HepG2 (cell line): Measurements from ENCODE around the gene RUNX3. TPM values are rescaled to one million over a fixed set of nuclear protein-coding genes. Genes with fewer than 3 reads are reported as not detected.

Source experiments
- AGO2 ChIP-seq: fragments of 200-400 bp; formaldehyde crosslinking; optimal IDR thresholded peaks from 2 replicates; pipeline ENCODE3; 2017; ENCODE audit warnings: mild to moderate bottlenecking, low read depth, low read length, moderate library complexity
- ATF7-NPFF ChIP-seq: sonication (generic); formaldehyde crosslinking; IDR thresholded peaks from 2 replicates; pipeline ENCODE4 v1.8.1; 2023; ENCODE audit warnings: mild to moderate bottlenecking, low read depth, missing genetic modification reagents, moderate library complexity
- BRCA1 ChIP-seq: sonication (generic); formaldehyde crosslinking; IDR thresholded peaks from 2 replicates; pipeline ENCODE4 v1.4.0; 2020; ENCODE audit warnings: missing genetic modification reagents
- CBX1 ChIP-seq: IDR thresholded peaks from one replicate; pipeline ENCODE4 v1.6.1; 2016; ENCODE audit warnings: antibody characterized with exemption, low read depth
- CHCHD3 ChIP-seq: sonication (generic); formaldehyde crosslinking; IDR thresholded peaks from 2 replicates; pipeline ENCODE4 v1.8.0; 2022; ENCODE audit warnings: mild to moderate bottlenecking, missing genetic modification reagents, moderate library complexity
- E2F1 ChIP-seq: sonication (generic); formaldehyde crosslinking; IDR thresholded peaks from 2 replicates; pipeline ENCODE4 v1.5.0; 2020; ENCODE audit warnings: missing genetic modification reagents
- ETV5 ChIP-seq: IDR thresholded peaks from 2 replicates; pipeline ENCODE4 v1.6.1; 2018; ENCODE audit warnings: missing biosample characterization, missing genetic modification reagents, inconsistent platforms, borderline replicate concordance
- KDM6A ChIP-seq: IDR thresholded peaks from 2 replicates; pipeline ENCODE4 v1.6.1; 2016; ENCODE audit warnings: low read depth
- MATR3 ChIP-seq: sonication (generic); formaldehyde crosslinking; IDR thresholded peaks from 2 replicates; pipeline ENCODE4 v1.4.0; 2020; ENCODE audit warnings: missing genetic modification reagents
- PBX2 ChIP-seq: IDR thresholded peaks from 2 replicates; pipeline ENCODE4 v1.6.1; 2016; ENCODE audit warnings: control low read depth
- RFXAP ChIP-seq: sonication (generic); formaldehyde crosslinking; IDR thresholded peaks from 2 replicates; pipeline ENCODE4 v1.4.0; 2020; ENCODE audit warnings: missing genetic modification reagents, borderline replicate concordance
- RXRA ChIP-seq: sonication (generic); formaldehyde crosslinking; IDR thresholded peaks from 2 replicates; pipeline ENCODE4 v1.5.1; 2020; ENCODE audit warnings: missing genetic modification reagents
- SIX1 ChIP-seq: sonication (generic); formaldehyde crosslinking; IDR thresholded peaks from 2 replicates; pipeline ENCODE4 v1.4.0; 2020; ENCODE audit warnings: missing genetic modification reagents, borderline replicate concordance
- SNAI1 ChIP-seq: sonication (generic); formaldehyde crosslinking; IDR thresholded peaks from 2 replicates; pipeline ENCODE4 v1.5.0; 2020; ENCODE audit warnings: mild to moderate bottlenecking, missing genetic modification reagents, borderline replicate concordance
- SRSF1 ChIP-seq: fragments of 200-400 bp; formaldehyde crosslinking; optimal IDR thresholded peaks from 2 replicates; pipeline ENCODE3; 2017; ENCODE audit warnings: mild to moderate bottlenecking, low read depth, low read length, moderate library complexity
- TOPORS ChIP-seq: sonication (generic); formaldehyde crosslinking; IDR thresholded peaks from 2 replicates; pipeline ENCODE4 v1.8.0; 2023; ENCODE audit warnings: mild to moderate bottlenecking, missing genetic modification reagents
- TRIM22 ChIP-seq: fragments of 450-650 bp; IDR thresholded peaks from 2 replicates; pipeline ENCODE4 v1.6.1; 2017
- ZBTB1 ChIP-seq: sonication (generic); formaldehyde crosslinking; IDR thresholded peaks from 2 replicates; pipeline ENCODE4 v1.4.0; 2020; ENCODE audit warnings: missing genetic modification reagents, borderline replicate concordance
- ZNF326 ChIP-seq: sonication (generic); formaldehyde crosslinking; IDR thresholded peaks from 2 replicates; pipeline ENCODE4 v1.4.0; 2020; ENCODE audit warnings: missing genetic modification reagents, borderline replicate concordance
- ZNF382 ChIP-seq: sonication (generic); formaldehyde crosslinking; IDR thresholded peaks from 2 replicates; pipeline ENCODE4 v1.5.0; 2020; ENCODE audit warnings: missing genetic modification reagents, mild to moderate bottlenecking, borderline replicate concordance
- ZNF441 ChIP-seq: sonication (generic); formaldehyde crosslinking; IDR thresholded peaks from 2 replicates; pipeline ENCODE4 v1.7.0; 2021; ENCODE audit warnings: missing genetic modification reagents, borderline replicate concordance
- ZNF468 ChIP-seq: sonication (generic); formaldehyde crosslinking; IDR thresholded peaks from 2 replicates; pipeline ENCODE4 v1.8.0; 2022; ENCODE audit warnings: mild to moderate bottlenecking, moderate library complexity, missing genetic modification reagents
- ZNF572 ChIP-seq: sonication (generic); formaldehyde crosslinking; IDR thresholded peaks from 2 replicates; pipeline ENCODE4 v1.5.1; 2020; ENCODE audit warnings: mild to moderate bottlenecking, missing genetic modification reagents
- ZNF652 ChIP-seq: IDR thresholded peaks from 2 replicates; pipeline ENCODE4 v1.6.1; 2016; ENCODE audit warnings: low read depth, borderline replicate concordance
- ZNF7 ChIP-seq: IDR thresholded peaks from 2 replicates; pipeline ENCODE4 v1.6.1; 2016; ENCODE audit warnings: missing biosample characterization, missing genetic modification reagents
- ZNF704 ChIP-seq: sonication (generic); formaldehyde crosslinking; IDR thresholded peaks from 2 replicates; pipeline ENCODE4 v1.8.1; 2023; ENCODE audit warnings: mild to moderate bottlenecking, inconsistent platforms, moderate library complexity, missing genetic modification reagents, borderline replicate concordance
- ZNF75D ChIP-seq: sonication (generic); formaldehyde crosslinking; IDR thresholded peaks from 2 replicates; pipeline ENCODE4 v1.8.1; 2023; ENCODE audit warnings: missing genetic modification reagents, mild to moderate bottlenecking, borderline replicate concordance
- ZSCAN30 ChIP-seq: sonication (generic); formaldehyde crosslinking; IDR thresholded peaks from 2 replicates; pipeline ENCODE4 v1.5.0; 2020; ENCODE audit warnings: mild to moderate bottlenecking, missing genetic modification reagents
- polyA plus RNA-seq, 8 experiments: library from polyadenylated mRNA; depleted of rRNA in 3 of 8; stranded (reverse) in 7 of 8; unstranded in 1 of 8; fragments of >200 nt; fragmentation: Illumina TruSeq in 4 of 8; extraction: Trizol in 4 of 8; gene quantifications; 2 replicates each; pipeline versions ENCODE4 v1.2.1 to v1.2.3, GENCODE V29; 2011 to 2016; ENCODE audit warnings: low read depth in 4 of 8, missing spikeins in 1 of 8, mixed read lengths in 1 of 8; ENCODE audit not compliant: insufficient read depth in 1 of 8
- total RNA-seq, 5 experiments: library from RNA; depleted of rRNA; stranded (reverse); fragments of >200 nt; fragmentation: Illumina TruSeq; extraction: Trizol; gene quantifications; 2 replicates each; pipeline ENCODE4 v1.2.3, GENCODE V29; 2016; ENCODE audit warnings: low read depth in 1 of 5

RUNX3 gene
- total and polyA plus RNA-seq, 2 of the 13 experiments (the other 11 are each of a cell fraction or from before 2014, with no cell fraction given): 0.04 to 0.22 TPM

GRCh38 chr1:24915816-24916602 is 14.1 kb downstream of the RUNX3 start (continued):
- no peak for TF ChIP-seq TOPORS (CRISPR knock-in tag)
- TF ChIP-seq SNAI1: no peak
- no peak for TF ChIP-seq TRIM22
- 0 out of 2 replicates have a peak, but pooled peaks have one; percentile 46 for TF ChIP-seq SIX1 (CRISPR knock-in tag)
- no peak for TF ChIP-seq ZSCAN30 (CRISPR knock-in tag)
- no peak for TF ChIP-seq ZNF572
- TF ChIP-seq ZNF704 (CRISPR knock-in tag): peak; percentile 31; the same call in 1 of the 2 replicates
- no peak for TF ChIP-seq CHCHD3 (CRISPR knock-in tag)
- no peak for TF ChIP-seq ZNF326 (CRISPR knock-in tag)
- peak; percentile 65 for TF ChIP-seq RXRA (CRISPR knock-in tag)
- TF ChIP-seq ZNF7 (CRISPR knock-in tag): no peak
- peak; percentile 74 for TF ChIP-seq KDM6A (CRISPR knock-in tag)
- no peak for TF ChIP-seq ATF7-NPFF (CRISPR knock-in tag)
- TF ChIP-seq CBX1: no peak
- TF ChIP-seq ETV5: peak; percentile 80; the same call in 1 of the 2 replicates
- TF ChIP-seq BRCA1: no peak
- TF ChIP-seq E2F1 (CRISPR knock-in tag): no peak
- no peak for TF ChIP-seq ZNF441
- no peak for TF ChIP-seq PBX2 (CRISPR knock-in tag)
- TF ChIP-seq ZNF652: no peak
- no peak for TF ChIP-seq ZNF75D (CRISPR knock-in tag)
- TF ChIP-seq SRSF1: peak; percentile 22
- no peak for TF ChIP-seq ZNF382 (CRISPR knock-in tag)
- no peak; the same call in 1 of the 2 replicates for TF ChIP-seq RFXAP (CRISPR knock-in tag)
- TF ChIP-seq ZNF468: no peak
- no peak for TF ChIP-seq AGO2
- TF ChIP-seq ZBTB1 (CRISPR knock-in tag): no peak
- TF ChIP-seq MATR3 (CRISPR knock-in tag): no peak
